ENCODE results near the gene CMTM6. TPM values are rescaled to one million over a fixed set of nuclear protein-coding genes. Genes with fewer than 3 reads are reported as not detected.

Gene CMTM6
- total and polyA plus RNA-seq, 4 donors = 27.1 to 97.4 (median 72.2) TPM

DNA sequence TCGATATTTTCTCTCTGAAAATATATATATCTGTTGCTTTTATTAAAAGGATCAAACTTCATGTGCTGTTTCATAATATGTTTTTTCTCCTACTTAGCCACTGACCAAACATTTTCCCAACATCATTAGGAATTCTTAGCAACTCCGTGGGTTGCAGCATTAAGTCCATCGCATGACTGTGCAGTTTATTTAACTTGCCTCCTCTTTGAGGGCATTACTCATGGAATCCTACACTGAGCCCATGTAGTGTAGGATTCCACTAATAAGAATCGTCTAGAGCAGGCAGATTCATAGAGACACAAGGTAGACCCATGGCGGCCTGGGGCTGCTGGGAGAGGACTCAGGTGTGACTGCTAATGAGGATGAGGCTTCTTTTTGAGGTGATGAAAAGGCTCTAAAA, 49.3 kb downstream of the CMTM6 start:
- no peak for DNase-seq
- WGBS, 2 donors = 94 to 95% methylated on average over 5 of the region's 5 CpGs
- peaks cover 0 to 23% (median 2%) of the 10 kb centered on the region in 4 donors for H3K36me3 ChIP-seq (ENCODE audit: control insufficient read depth in 4 of 4, insufficient read depth in 4 of 4, low read length in 4 of 4)

DNA sequence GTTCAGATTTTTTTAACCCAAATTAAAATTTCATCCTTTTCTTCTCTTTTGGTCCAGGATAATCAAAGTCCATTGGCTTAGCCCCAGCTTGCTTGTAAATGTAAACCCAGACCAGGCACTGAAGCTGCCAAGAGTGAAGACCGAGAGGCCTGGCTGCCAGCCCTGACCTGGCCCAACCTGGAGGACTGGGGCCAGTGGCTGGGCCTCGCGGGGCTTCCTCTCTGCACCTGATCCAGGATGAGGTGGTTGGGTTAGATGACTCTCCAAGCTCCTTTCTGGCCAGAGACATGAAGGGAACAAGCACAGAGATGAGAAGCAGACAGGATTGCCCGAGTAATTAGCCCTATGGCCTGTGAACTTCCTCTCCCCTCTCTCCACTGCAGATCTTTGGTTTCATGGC, 50.6 kb downstream of the CMTM6 start:
- Histone ChIP-seq H3K27me3 (ENCODE audit: control insufficient read depth in 3 of 3, insufficient read depth in 3 of 3, low read length in 2 of 3) (no peaks in the 10 kb centered on the region), H3K4me3 (no peak overlapping the region), H3K9me3 (ENCODE audit: control insufficient read depth in 4 of 4, insufficient read depth in 3 of 4, low read length in 3 of 4) (no peaks in the 10 kb centered on the region), H3K36me3 (ENCODE audit: control insufficient read depth in 4 of 4, insufficient read depth in 4 of 4, low read length in 4 of 4) (peaks cover 0 to 23% (median 2%) of the 10 kb centered on the region in 4 donors), H3K27ac (ENCODE audit: low read depth in 1 of 2, low read length in 1 of 2) (no peak overlapping the region), H3K4me1 (ENCODE audit: control insufficient read depth in 5 of 5, insufficient read depth in 5 of 5, low read length in 5 of 5) (peaks cover 0 to 31% (median 7%) of the 10 kb centered on the region in 5 donors), H3K9ac (ENCODE audit: insufficient read depth in 1 of 2, low read length in 2 of 2) (no peak overlapping the region)
- WGBS, 2 donors = 84 to 86% methylated on average over 4 of the region's 4 CpGs
- TF ChIP-seq, protein P1, sequence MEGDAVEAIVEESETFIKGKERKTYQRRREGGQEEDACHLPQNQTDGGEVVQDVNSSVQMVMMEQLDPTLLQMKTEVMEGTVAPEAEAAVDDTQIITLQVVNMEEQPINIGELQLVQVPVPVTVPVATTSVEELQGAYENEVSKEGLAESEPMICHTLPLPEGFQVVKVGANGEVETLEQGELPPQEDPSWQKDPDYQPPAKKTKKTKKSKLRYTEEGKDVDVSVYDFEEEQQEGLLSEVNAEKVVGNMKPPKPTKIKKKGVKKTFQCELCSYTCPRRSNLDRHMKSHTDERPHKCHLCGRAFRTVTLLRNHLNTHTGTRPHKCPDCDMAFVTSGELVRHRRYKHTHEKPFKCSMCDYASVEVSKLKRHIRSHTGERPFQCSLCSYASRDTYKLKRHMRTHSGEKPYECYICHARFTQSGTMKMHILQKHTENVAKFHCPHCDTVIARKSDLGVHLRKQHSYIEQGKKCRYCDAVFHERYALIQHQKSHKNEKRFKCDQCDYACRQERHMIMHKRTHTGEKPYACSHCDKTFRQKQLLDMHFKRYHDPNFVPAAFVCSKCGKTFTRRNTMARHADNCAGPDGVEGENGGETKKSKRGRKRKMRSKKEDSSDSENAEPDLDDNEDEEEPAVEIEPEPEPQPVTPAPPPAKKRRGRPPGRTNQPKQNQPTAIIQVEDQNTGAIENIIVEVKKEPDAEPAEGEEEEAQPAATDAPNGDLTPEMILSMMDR (IDR thresholded peaks at IDR 0.05; ENCODE audit: control extremely low read depth, extremely low read depth) = no peak
- ATAC-seq (ENCODE audit: insufficient read depth, low FRiP score) = no peak
- no peak for DNase-seq

More for the DNA sequence above, 49.3 kb downstream of the CMTM6 start:
- ATAC-seq (ENCODE audit: insufficient read depth, low FRiP score) = no peak
- no peak overlapping the region for H3K4me3 ChIP-seq
- H3K27me3 ChIP-seq (ENCODE audit: control insufficient read depth in 3 of 3, insufficient read depth in 3 of 3, low read length in 2 of 3) = no peaks in the 10 kb centered on the region
- peaks cover 0 to 25% (median 9%) of the 10 kb centered on the region in 5 donors for H3K4me1 ChIP-seq (ENCODE audit: control insufficient read depth in 5 of 5, insufficient read depth in 5 of 5, low read length in 5 of 5)
- TF ChIP-seq, protein P1 (IDR thresholded peaks at IDR 0.05; ENCODE audit: control extremely low read depth, extremely low read depth) = no peak
- no peak overlapping the region for H3K9ac ChIP-seq (ENCODE audit: insufficient read depth in 1 of 2, low read length in 2 of 2)
- no peak overlapping the region for H3K27ac ChIP-seq (ENCODE audit: low read depth in 1 of 2, low read length in 1 of 2)
- no peaks in the 10 kb centered on the region for H3K9me3 ChIP-seq (ENCODE audit: control insufficient read depth in 4 of 4, insufficient read depth in 3 of 4, low read length in 3 of 4)

DNA sequence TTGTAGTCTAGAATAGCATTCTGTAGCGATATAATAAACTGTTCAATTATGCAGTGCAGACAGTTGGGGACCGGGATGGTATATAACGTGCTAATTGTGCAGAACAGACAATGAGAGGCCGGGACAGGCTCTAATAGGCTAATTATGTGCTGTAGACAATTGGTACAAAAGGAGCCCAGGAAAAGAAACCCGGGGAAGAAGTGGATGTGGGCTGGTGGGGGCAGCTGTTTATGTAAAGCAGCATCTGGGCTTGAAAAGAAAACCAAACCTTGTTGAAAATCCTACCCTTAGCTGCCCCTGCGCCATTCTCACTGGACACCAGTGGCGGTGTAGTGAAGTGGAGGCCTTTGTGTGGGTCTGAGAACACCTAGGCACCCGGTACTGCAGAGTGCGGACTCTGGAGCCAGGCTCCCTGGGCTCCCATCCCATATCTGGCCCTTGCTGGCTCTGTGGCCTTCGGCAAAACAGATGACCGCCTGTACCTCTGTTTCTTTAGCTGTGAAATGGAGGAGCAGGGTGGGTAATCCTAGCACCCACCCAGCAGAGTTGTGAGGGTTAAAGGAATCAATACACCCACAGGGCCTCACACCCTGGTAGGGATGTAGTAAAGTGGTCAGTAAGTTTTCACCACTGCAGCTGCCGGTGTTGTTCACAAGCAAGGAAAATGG, 51.5 kb downstream of the CMTM6 start:
- no peak for DNase-seq

More for the DNA sequence above, 51.5 kb downstream of the CMTM6 start:
- Histone ChIP-seq H3K27me3 (ENCODE audit: control insufficient read depth in 3 of 3, insufficient read depth in 3 of 3, low read length in 2 of 3) (no peaks in the 10 kb centered on the region), H3K27ac (ENCODE audit: low read depth in 1 of 2, low read length in 1 of 2) (no peak overlapping the region), H3K36me3 (ENCODE audit: control insufficient read depth in 4 of 4, insufficient read depth in 4 of 4, low read length in 4 of 4) (peaks cover 0 to 21% (median 2%) of the 10 kb centered on the region in 4 donors), H3K9ac (ENCODE audit: insufficient read depth in 1 of 2, low read length in 2 of 2) (no peak overlapping the region), H3K4me1 (ENCODE audit: control insufficient read depth in 5 of 5, insufficient read depth in 5 of 5, low read length in 5 of 5) (peaks cover 0 to 31% (median 7%) of the 10 kb centered on the region in 5 donors), H3K9me3 (ENCODE audit: control insufficient read depth in 4 of 4, insufficient read depth in 3 of 4, low read length in 3 of 4) (no peaks in the 10 kb centered on the region), H3K4me3 (no peak overlapping the region)
- 96 to 98% methylated on average over 12 of the region's 12 CpGs for WGBS, 2 donors
- TF ChIP-seq, protein P1 (IDR thresholded peaks at IDR 0.05; ENCODE audit: control extremely low read depth, extremely low read depth) = no peak
- ATAC-seq (ENCODE audit: insufficient read depth, low FRiP score) = no peak
